ENCODE data around the gene MITF. TPM values are rescaled to one million over a fixed set of nuclear protein-coding genes. Genes with fewer than 3 reads are reported as not detected.

Gene MITF
- total and polyA plus RNA-seq, 3 donors from 2014 or later = 5.5 to 9.0 (median 5.8) TPM

DNA sequence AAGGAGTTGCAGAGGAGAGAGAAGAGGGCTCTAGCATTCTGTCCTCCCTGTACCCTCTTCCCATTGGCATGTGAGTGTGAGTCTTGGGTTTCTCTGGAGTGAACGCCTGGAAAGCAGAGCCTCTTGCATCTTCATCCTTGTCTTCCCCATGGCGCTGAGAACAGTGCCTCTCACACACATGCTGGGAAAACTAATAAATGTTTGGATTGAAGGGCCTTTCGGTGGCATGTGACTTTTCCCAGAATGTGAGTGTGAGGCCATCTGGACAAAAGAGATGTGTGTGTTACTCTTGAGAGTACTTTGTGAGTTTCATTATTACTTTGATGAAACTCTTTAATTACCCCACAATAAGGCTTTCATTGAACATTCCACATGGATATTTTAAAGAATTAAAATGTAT, 122.3 kb downstream of the MITF start:
- DNase-seq = no peak
- H3K27ac ChIP-seq = no peak overlapping the region
- no peaks in the 10 kb centered on the region for H3K4me1 ChIP-seq
- no peaks in the 10 kb centered on the region for H3K9me3 ChIP-seq
- 90 to 95% methylated on average over 3 of the region's 3 CpGs for WGBS, 2 donors
- H3K4me3 ChIP-seq = no peak overlapping the region
- intact Hi-C loops (cut with DNase I; ENCODE audit: low total_unique reads) = no loop called here
- H3K36me3 ChIP-seq (ENCODE audit: low read depth, missing control alignments) = no peaks in the 10 kb centered on the region
- TF ChIP-seq, protein P1, sequence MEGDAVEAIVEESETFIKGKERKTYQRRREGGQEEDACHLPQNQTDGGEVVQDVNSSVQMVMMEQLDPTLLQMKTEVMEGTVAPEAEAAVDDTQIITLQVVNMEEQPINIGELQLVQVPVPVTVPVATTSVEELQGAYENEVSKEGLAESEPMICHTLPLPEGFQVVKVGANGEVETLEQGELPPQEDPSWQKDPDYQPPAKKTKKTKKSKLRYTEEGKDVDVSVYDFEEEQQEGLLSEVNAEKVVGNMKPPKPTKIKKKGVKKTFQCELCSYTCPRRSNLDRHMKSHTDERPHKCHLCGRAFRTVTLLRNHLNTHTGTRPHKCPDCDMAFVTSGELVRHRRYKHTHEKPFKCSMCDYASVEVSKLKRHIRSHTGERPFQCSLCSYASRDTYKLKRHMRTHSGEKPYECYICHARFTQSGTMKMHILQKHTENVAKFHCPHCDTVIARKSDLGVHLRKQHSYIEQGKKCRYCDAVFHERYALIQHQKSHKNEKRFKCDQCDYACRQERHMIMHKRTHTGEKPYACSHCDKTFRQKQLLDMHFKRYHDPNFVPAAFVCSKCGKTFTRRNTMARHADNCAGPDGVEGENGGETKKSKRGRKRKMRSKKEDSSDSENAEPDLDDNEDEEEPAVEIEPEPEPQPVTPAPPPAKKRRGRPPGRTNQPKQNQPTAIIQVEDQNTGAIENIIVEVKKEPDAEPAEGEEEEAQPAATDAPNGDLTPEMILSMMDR (IDR thresholded peaks at IDR 0.05) = no peak
- TF ChIP-seq POLR2A (IDR thresholded peaks at IDR 0.05) = no peak
- H3K27me3 ChIP-seq = no peaks in the 10 kb centered on the region

GRCh38 chr3:69864141-69864540, 124.9 kb downstream of the MITF start:
- TF ChIP-seq, protein P1 (IDR thresholded peaks at IDR 0.05) = no peak
- no peak for TF ChIP-seq POLR2A (IDR thresholded peaks at IDR 0.05)
- intact Hi-C loops (cut with DNase I; ENCODE audit: low total_unique reads) = no loop called here
- DNase-seq = no peak
- no peak overlapping the region for H3K4me3 ChIP-seq
- no peaks in the 10 kb centered on the region for H3K9me3 ChIP-seq
- H3K36me3 ChIP-seq (ENCODE audit: low read depth, missing control alignments) = no peaks in the 10 kb centered on the region
- H3K4me1 ChIP-seq = no peaks in the 10 kb centered on the region
- 87 to 96% methylated on average over 3 of the region's 3 CpGs for WGBS, 2 donors
- no peaks in the 10 kb centered on the region for H3K27me3 ChIP-seq
- H3K27ac ChIP-seq = no peak overlapping the region

DNA sequence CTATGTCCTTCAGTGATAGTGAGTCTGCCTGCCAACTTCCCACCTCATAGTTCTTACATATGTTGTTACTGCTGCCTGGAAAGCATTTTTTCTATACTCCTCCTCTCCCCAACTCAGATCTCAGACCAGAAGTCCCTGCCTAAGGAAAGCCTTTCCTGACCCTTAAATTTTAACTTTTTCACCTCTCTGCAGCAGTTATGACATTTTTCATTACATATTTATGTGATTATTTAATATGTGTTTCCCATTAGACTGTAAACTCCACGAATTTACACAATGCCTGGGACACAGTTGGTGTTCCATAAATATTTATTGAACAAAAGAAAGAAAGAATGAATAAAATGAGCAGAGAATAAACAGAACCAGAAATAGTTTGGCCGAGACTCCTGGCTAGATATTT, 125.5 kb downstream of the MITF start:
- 80 to 82% methylated on average over 2 of the region's 2 CpGs for WGBS, 2 donors
- intact Hi-C loops (cut with DNase I; ENCODE audit: low total_unique reads) = no loop called here

DNA sequence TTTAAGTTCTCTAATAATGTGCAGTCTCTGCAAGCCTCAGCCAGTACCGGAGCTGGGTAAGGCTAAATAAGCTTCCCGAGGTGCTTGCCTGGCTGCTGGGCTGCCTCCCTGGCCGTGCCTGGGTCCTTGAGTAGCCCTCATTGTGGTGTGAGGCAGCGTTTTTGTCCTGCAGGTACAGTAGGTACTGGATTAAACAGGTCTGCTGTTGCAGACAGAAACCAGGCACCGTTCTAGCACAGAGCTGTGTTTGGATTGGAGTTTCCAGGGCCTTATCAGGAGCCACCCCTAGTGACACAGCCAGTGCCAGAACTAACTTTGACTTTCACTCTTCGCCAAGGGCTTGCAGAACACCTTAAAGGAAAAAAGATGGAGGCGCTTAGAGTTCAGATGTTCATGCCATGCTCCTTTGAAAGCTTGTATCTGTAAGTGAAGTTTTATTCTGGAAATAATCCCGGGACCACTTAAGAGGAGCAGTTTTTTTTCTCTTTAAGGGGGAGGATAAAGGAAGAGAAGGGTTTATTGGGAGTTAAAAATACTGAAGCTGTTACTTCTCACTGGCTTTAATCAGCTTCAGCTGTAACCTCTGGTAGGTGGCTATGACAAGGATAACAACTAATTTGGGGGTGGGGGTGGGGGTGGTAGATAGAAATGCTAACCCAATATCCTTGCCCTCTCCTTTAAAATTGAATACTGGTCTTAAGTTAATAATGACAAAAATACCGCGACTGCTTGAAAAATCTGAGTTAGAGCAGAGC, 126.8 kb downstream of the MITF start:
- H3K36me3 ChIP-seq (ENCODE audit: low read depth, missing control alignments) = no peaks in the 10 kb centered on the region
- no peak overlapping the region for H3K4me3 ChIP-seq
- WGBS, 2 donors = 25 to 27% methylated on average over 9 to 10 of the region's 10 CpGs
- DNase-seq = peak; percentile 20
- intact Hi-C loops (cut with DNase I; ENCODE audit: low total_unique reads) = no loop called here
- no peaks in the 10 kb centered on the region for H3K9me3 ChIP-seq
- H3K27me3 ChIP-seq = no peaks in the 10 kb centered on the region
- H3K27ac ChIP-seq = no peak overlapping the region
- no peaks in the 10 kb centered on the region for H3K4me1 ChIP-seq
- TF ChIP-seq POLR2A (IDR thresholded peaks at IDR 0.05) = no peak
- TF ChIP-seq, protein P1 (IDR thresholded peaks at IDR 0.05) = no peak

More for the DNA sequence above, 125.5 kb downstream of the MITF start:
- Histone ChIP-seq H3K4me1 (no peaks in the 10 kb centered on the region), H3K27me3 (no peaks in the 10 kb centered on the region), H3K36me3 (ENCODE audit: low read depth, missing control alignments) (no peaks in the 10 kb centered on the region), H3K27ac (no peak overlapping the region), H3K9me3 (no peaks in the 10 kb centered on the region), H3K4me3 (no peak overlapping the region)
- no peak for DNase-seq
- TF ChIP-seq POLR2A (IDR thresholded peaks at IDR 0.05) = no peak
- TF ChIP-seq, protein P1 (IDR thresholded peaks at IDR 0.05) = no peak
